Large intestine (tissue), 3 donors: Measurements from ENCODE around the gene AKAP12. TPM values are rescaled to one million over a fixed set of nuclear protein-coding genes. Genes with fewer than 3 reads are reported as not detected.
"Not testable (repeated sequence)": the region's sequence is repeated elsewhere in the genome, so short reads cannot be mapped to it uniquely, and the experiment has no call there.

Experiments used
- DNase-seq, 2 donors: peaks; one replicate each; pipeline versions ENCODE4 v3.0.0 to v3.0.0-alpha.2; 2013
- H3K27ac ChIP-seq: one replicate; pipeline ENCODE4 v1.5.1; 2013; ENCODE audit warnings: low read length
- H3K27me3 ChIP-seq: 2 replicates; pipeline ENCODE4 v1.6.1; 2013; ENCODE audit warnings: low read length; ENCODE audit not compliant: control insufficient read depth, insufficient read depth
- H3K36me3 ChIP-seq: 2 replicates; pipeline ENCODE4 v1.6.1; 2013; ENCODE audit warnings: low read length; ENCODE audit not compliant: control insufficient read depth, insufficient read depth
- H3K4me1 ChIP-seq: one replicate; pipeline ENCODE4 v1.6.1; 2013; ENCODE audit warnings: low read length; ENCODE audit not compliant: control insufficient read depth, insufficient read depth
- H3K4me3 ChIP-seq: one replicate; pipeline ENCODE4 v1.5.1; 2013; ENCODE audit warnings: low read length
- H3K9me3 ChIP-seq: one replicate; pipeline ENCODE4 v1.6.1; 2013; ENCODE audit warnings: mild to moderate bottlenecking, low read depth, low read length, moderate library complexity; ENCODE audit not compliant: control insufficient read depth
- WGBS: methylation state at CpG from one replicate; pipeline ENCODE4 v1.1.5; 2013; ENCODE audit warnings: low lambda C conversion rate; ENCODE audit not compliant: insufficient coverage; 5-methylcytosine and 5-hydroxymethylcytosine counted together
- polyA plus RNA-seq: library from polyadenylated mRNA; unstranded; fragments of 120-200 nt; gene quantifications from one replicate; pipeline ENCODE4 v1.2.1, GENCODE V29; 2013

AKAP12 gene
- polyA plus RNA-seq, 1 donor, result 62.7 TPM

DNA sequence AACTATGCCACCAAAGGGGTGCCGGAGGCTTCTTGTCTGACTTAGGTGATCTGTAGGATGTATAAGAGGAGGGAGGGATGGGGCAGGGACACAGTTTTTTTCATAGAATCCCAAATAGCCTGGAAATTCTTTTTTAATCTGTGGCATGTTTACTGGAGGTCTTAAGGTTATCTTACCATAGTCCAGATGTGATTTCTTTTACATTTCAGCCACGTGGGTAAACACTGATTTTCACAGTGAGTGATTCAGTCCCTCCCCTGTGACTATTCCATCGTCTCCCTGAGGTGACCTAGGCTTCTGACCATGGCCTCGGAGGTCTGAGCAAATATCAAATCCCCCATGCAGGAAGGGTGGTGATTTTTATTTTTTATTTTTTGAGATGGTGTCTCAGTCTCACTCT is 67.7 kb downstream of the AKAP12 start:
- no peak overlapping the region for H3K27ac ChIP-seq
- no CpG with 5 or more reads among the region's 4 CpGs for WGBS

DNA sequence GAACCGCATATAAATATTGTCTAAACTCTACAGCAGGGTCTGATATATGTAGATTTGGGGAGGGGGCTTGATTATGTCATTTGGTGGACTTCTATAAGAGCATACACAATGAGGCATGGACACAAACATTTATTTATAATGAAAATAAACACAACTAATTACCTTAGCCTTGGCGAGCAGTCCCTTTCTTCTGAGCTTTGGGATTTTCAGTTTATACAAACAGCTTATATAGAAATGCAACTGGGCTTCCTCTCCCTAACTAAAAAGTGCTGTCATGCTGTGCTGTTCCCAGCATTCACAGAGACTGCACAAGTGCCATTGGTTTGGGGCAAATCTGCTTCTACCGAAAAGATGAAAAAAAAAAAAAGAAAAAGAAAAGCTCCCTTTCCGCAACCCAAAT is 69.9 kb downstream of the AKAP12 start:
- H3K4me3 ChIP-seq, result no peak overlapping the region
- no peak overlapping the region for H3K27ac ChIP-seq
- H3K4me1 ChIP-seq, result peaks cover 21% of the 10 kb centered on the region
- DNase-seq, result no peak
- no peaks in the 10 kb centered on the region for H3K27me3 ChIP-seq
- H3K36me3 ChIP-seq, result no peaks in the 10 kb centered on the region
- WGBS, result 100% methylated on average over 1 of the region's 4 CpGs
- H3K9me3 ChIP-seq, result peaks cover 3% of the 10 kb centered on the region

More for the DNA sequence above, 67.7 kb downstream of the AKAP12 start:
- no peaks in the 10 kb centered on the region for H3K36me3 ChIP-seq
- no peak overlapping the region for H3K4me3 ChIP-seq
- no peak for DNase-seq
- H3K9me3 ChIP-seq, result peaks cover 3% of the 10 kb centered on the region
- H3K4me1 ChIP-seq, result peaks cover 7% of the 10 kb centered on the region
- no peaks in the 10 kb centered on the region for H3K27me3 ChIP-seq

DNA sequence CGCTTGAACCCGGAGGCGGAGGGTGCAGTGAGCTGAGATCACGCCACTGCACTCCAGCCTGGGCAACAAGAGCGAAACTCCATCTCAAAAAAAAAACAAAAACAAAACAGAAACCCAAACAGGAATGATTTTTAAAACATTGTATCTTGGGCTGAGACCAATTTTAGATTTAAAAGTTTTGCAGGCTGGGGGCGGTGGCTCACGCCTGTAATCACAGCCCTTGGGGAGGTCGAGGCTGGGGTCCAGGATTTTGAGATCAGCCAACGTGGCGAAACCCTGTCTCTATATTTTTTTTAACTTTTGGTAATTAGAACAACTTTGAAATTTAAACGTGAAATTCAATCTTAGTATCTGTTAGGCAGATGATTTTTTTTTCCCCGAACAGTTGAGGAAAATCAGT is 70.5 kb downstream of the AKAP12 start:
- H3K27ac ChIP-seq, result no peak overlapping the region
- no peaks in the 10 kb centered on the region for H3K27me3 ChIP-seq
- 86% methylated on average over 7 of the region's 12 CpGs for WGBS
- peaks cover 3% of the 10 kb centered on the region for H3K9me3 ChIP-seq
- DNase-seq, result no peak
- H3K4me3 ChIP-seq, result no peak overlapping the region
- peaks cover 21% of the 10 kb centered on the region for H3K4me1 ChIP-seq
- no peaks in the 10 kb centered on the region for H3K36me3 ChIP-seq

DNA sequence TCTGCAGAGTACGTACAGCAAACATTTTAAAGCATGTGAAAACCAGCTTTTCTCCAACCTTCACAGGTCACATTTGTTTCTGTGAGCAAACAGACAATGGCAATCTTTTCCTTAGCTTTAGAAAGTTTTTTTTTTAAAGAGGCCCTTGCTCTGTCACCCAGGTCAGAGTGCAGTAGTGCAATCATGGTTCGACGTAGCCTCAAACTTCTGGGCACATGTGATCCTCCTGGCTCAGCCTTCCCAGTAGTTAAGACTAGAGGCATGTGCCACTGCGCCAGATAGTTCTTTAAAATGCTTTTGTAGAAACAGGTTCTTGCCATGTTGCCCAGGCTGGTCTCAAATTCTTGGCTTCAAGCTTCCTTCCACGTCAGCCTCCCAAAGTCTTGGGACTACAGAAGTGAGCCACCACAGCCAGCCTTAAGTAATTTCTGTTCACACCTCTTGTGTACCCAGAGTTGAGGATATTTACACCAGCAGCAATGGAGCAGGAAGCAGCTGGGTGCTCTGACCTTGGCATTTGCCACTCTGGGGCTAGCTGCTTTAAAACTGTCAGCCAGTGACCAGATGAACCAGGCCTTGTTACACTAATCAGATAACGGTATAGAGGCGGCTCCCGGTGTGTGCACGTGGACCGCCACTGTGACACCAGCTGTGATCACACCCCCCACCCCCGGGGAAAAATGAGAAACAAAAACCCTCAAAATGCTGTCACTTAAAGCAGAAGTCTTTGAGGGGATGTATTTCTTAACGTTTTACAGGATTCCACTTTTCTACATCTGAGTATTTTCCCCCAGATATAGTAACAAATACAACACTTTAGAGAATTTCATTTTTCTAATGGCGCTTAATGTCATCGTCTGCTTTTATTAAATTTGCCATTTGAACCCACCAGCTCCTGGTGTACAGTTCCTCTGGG is 71.3 kb downstream of the AKAP12 start:
- Histone ChIP-seq H3K36me3 (no peaks in the 10 kb centered on the region), H3K9me3 (peaks cover 3% of the 10 kb centered on the region), H3K27me3 (no peaks in the 10 kb centered on the region), H3K27ac (peak overlapping the region; percentile 38), H3K4me3 (no peak overlapping the region), H3K4me1 (peaks cover 21% of the 10 kb centered on the region)
- DNase-seq, result peak in 1 of 2 donors; percentile 62
- WGBS, result 70% methylated on average over 2 of the region's 14 CpGs

DNA sequence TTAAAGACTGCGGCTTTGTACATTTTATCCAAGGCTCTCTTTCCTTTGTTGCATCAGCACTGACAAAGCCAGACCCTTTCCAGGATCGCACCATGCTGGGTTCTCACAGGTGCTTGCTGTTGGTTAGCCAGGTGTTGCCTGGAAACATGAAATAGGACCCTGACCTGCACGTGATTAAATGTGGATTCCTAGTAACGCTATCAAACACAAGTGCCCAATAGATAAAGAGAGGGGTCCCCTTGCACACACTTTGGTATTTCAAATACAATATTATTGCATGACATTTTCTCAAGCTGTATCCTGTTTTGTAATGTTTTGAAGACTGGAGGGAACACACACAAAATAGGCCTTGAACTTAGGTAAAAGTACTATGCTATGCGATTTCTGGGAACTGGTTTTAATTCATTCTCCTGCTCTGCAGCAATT is 73.3 kb downstream of the AKAP12 start:
- Histone ChIP-seq H3K36me3 (no peaks in the 10 kb centered on the region), H3K4me3 (no peak overlapping the region), H3K27me3 (no peaks in the 10 kb centered on the region), H3K4me1 (peaks cover 13% of the 10 kb centered on the region), H3K27ac (peak overlapping the region; percentile 74), H3K9me3 (peaks cover 3% of the 10 kb centered on the region)
- DNase-seq, result peak; percentile 86 to 95
- WGBS, result 20% methylated on average over 1 of the region's 5 CpGs

DNA sequence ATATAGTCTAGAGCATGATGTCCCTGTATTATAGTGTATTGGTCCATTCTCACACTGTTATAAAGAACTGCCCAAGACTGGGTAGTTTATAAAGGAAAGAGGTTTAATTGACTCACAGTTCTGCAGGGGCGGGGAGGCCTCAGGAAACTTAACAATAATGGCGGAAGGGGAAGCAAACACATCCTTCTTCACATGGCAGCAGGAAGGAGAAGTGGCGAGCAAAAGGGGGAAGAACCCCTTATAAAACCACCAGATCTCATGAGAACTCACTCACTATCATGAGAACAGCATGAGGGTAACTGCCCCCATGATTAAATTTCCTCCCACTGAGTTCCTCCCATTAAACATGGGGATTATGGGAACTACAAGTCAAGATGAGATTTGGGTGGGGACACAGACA is 75.9 kb downstream of the AKAP12 start:
- not testable (repeated sequence) for H3K9me3 ChIP-seq, H3K36me3 ChIP-seq, DNase-seq, H3K4me3 ChIP-seq, H3K27me3 ChIP-seq, H3K27ac ChIP-seq
- H3K4me1 ChIP-seq, result peaks cover 13% of the 10 kb centered on the region
- WGBS, result no CpG with 5 or more reads among the region's 3 CpGs

DNA sequence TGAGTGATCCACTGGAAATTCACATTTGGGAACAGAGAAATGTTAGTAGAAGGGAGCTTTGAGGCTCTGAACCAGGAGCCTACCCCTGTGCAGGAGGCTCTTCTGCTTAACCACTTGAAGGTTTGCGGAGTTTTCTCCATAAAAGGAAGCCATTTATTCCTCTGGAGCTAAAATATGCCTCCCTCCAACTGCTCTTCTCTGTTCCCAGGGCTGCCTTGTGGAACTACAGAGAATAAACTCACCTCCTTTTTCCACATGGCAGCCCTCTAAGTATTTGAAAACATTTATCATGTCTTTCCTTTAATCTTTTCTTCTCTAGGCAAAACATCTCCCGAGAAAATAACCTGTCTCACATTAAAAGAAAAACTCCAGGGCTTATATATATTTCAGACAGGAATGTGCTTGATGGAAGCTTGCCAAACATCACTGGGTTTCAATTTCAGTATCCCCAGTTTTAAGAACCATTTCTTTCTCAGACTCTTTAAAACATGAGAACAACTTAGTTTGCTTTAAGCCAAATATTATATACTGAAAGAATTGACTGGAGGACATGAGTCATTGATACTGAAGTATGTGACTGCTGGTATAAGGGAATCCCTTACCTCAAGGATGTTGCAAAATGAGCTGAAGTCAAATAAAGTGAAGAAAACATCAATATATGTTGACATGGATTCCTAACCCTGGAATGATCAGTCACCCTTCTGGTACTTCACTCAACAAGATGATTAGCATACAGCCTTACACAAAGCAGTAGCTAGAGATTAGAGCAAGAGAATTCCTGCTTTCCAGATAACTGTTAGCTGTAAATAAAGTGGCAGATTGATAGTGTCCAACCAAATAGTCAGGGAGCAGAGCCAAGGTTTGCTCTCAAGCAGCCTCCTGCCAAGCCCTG is 77.6 kb downstream of the AKAP12 start:
- no peak for DNase-seq
- H3K27me3 ChIP-seq, result no peaks in the 10 kb centered on the region
- WGBS, result 83% methylated on average over 1 of the region's 2 CpGs
- H3K36me3 ChIP-seq, result no peaks in the 10 kb centered on the region
- peaks cover 13% of the 10 kb centered on the region for H3K4me1 ChIP-seq
- H3K27ac ChIP-seq, result peak overlapping the region; percentile 60
- H3K4me3 ChIP-seq, result no peak overlapping the region
- H3K9me3 ChIP-seq, result no peaks in the 10 kb centered on the region

DNA sequence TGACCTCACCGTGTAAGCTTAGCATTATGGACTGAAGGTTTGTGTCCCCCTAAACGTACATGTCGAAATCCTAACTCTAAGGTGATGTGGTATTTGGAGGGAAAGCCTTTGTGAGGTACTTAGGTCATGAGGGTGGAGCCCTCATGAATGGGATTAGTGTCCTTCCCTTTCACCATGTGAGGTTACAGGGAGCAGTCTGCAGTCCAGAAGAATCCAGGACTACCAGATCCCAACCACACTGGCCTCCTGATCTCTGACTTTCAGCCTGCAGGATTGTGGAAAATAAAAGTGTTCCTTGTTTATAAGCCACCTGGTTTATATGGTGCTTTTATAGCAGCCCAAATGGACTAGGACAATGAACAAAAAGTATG is 78.2 kb downstream of the AKAP12 start:
- Histone ChIP-seq H3K4me1 (peaks cover 8% of the 10 kb centered on the region), H3K4me3 (no peak overlapping the region), H3K36me3 (no peaks in the 10 kb centered on the region), H3K27me3 (no peaks in the 10 kb centered on the region), H3K27ac (peak overlapping the region; percentile 60), H3K9me3 (no peaks in the 10 kb centered on the region)
- no CpG with 5 or more reads among the region's 3 CpGs for WGBS
- DNase-seq, result no peak

DNA sequence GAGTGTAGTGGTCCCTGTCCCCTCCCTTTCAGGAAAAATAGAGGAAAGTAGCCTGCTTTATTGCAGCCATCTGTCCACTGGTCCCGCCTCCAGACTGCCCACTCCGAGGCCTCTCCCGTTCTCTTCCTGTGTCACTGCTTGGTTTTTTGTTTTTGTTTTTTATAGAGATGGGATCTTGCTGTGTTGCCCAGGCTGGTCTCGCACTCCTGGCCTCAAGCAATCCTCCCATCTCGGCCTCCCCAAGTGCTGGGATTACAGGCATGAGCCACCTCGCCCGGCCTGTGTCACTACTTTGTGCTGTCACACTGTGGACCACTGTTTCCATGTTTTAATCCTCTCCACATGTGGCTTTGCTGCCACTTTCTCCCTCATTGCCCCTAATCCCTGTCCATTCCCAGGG is 80.4 kb downstream of the AKAP12 start:
- no peaks in the 10 kb centered on the region for H3K9me3 ChIP-seq
- no peak for DNase-seq
- WGBS, result no CpG with 5 or more reads among the region's 7 CpGs
- H3K36me3 ChIP-seq, result no peaks in the 10 kb centered on the region
- peaks cover under 1% of the 10 kb centered on the region for H3K27me3 ChIP-seq
- H3K27ac ChIP-seq, result no peak overlapping the region
- no peak overlapping the region for H3K4me3 ChIP-seq
- H3K4me1 ChIP-seq, result no peaks in the 10 kb centered on the region

DNA sequence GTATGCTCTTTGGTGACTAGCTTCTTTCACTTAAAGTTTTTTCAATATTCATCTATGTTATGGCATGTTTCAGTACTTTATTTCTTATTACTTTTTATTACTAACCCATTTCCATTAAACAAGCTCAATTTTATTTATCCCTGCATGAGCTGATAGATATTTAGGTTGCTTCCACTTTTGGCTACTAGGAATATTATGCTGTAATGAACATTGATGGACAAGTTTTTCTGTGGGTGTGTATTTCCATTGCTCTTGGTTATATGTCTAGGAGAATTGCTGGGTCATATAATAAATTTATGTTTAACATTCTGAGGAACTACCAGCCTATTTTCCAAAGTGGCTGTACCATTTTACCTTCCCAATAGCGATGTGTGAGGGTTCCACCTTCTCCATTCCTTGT is 81.7 kb downstream of the AKAP12 start:
- no CpG with 5 or more reads among the region's 1 CpG for WGBS
- no peak overlapping the region for H3K27ac ChIP-seq

More for the DNA sequence above, 81.7 kb downstream of the AKAP12 start:
- H3K36me3 ChIP-seq, result no peaks in the 10 kb centered on the region
- H3K4me1 ChIP-seq, result no peaks in the 10 kb centered on the region
- no peak overlapping the region for H3K4me3 ChIP-seq
- DNase-seq, result no peak
- peaks cover 10% of the 10 kb centered on the region for H3K27me3 ChIP-seq
- no peaks in the 10 kb centered on the region for H3K9me3 ChIP-seq
